Neural cell (in vitro differentiated cells): Measurements from ENCODE around the gene TXK. TPM values are rescaled to one million over a fixed set of nuclear protein-coding genes. Genes with fewer than 3 reads are reported as not detected.

ENCODE experiments used
- H2AFZ ChIP-seq: fragments of 200-600, 300-800 bp; sonication (generic), shearing (Covaris generic); 2 replicates; pipeline ENCODE4 v1.6.0; 2014; ENCODE audit warnings: low read depth, mild to moderate bottlenecking, antibody characterized with exemption, low read length, moderate library complexity
- H3F3A ChIP-seq: fragments of 200-600 bp; shearing (Covaris generic); 2 replicates; pipeline ENCODE4 v1.6.1; 2016; ENCODE audit warnings: mild to moderate bottlenecking, moderate library complexity, mixed read lengths, antibody characterized with exemption, low read length; ENCODE audit not compliant: insufficient read depth, poor library complexity, severe bottlenecking
- H3K27ac ChIP-seq: fragments of 200-600, 300-800 bp; sonication (generic), shearing (Covaris generic); 2 replicates; pipeline ENCODE4 v1.5.1; 2014; ENCODE audit warnings: mild to moderate bottlenecking, low read length, moderate library complexity
- H3K27me3 ChIP-seq: fragments of 300-800, 200-600 bp; sonication (generic), shearing (Covaris generic); 2 replicates; pipeline ENCODE4 v1.6.0; 2014; ENCODE audit warnings: mild to moderate bottlenecking, low read depth, low read length, moderate library complexity; ENCODE audit not compliant: insufficient read depth
- H3K36me3 ChIP-seq: fragments of 300-800, 200-600 bp; sonication (generic), shearing (Covaris generic); 2 replicates; pipeline ENCODE4 v1.5.1; 2014; ENCODE audit warnings: mild to moderate bottlenecking, antibody characterized with exemption, low read length, moderate library complexity; ENCODE audit not compliant: insufficient read depth
- H3K4me2 ChIP-seq: fragments of 300-800, 200-600 bp; sonication (generic), shearing (Covaris generic); 2 replicates; pipeline ENCODE4 v1.6.0; 2014; ENCODE audit warnings: mild to moderate bottlenecking, low read length
- H3K4me3 ChIP-seq: fragments of 300-800, 200-600 bp; sonication (generic), shearing (Covaris generic); 2 replicates; pipeline ENCODE4 v1.5.1; 2014; ENCODE audit warnings: mild to moderate bottlenecking, low read length, moderate library complexity
- H3K79me2 ChIP-seq: fragments of 200-600 bp; shearing (Covaris generic); replicated peaks from 2 replicates; pipeline ENCODE4 v1.6.0; 2014; ENCODE audit warnings: mild to moderate bottlenecking, low read length, moderate library complexity; ENCODE audit not compliant: insufficient read depth
- H3K9ac ChIP-seq: fragments of 300-800, 200-600 bp; sonication (generic), shearing (Covaris generic); 2 replicates; pipeline ENCODE4 v1.6.1; 2016; ENCODE audit warnings: mild to moderate bottlenecking, low read length, mixed read lengths
- H3K9me2 ChIP-seq: fragments of 200-600 bp; shearing (Covaris generic); 2 replicates; pipeline ENCODE4 v1.6.1; 2016; ENCODE audit warnings: mild to moderate bottlenecking, low read length, mixed read lengths; ENCODE audit not compliant: insufficient read depth
- H3K9me3 ChIP-seq: fragments of 200-600, 300-800 bp; sonication (generic), shearing (Covaris generic); 2 replicates; pipeline ENCODE4 v1.6.1; 2016; ENCODE audit warnings: mild to moderate bottlenecking, mixed run types, low read length, moderate library complexity, mixed read lengths
- H4K20me1 ChIP-seq: fragments of 200-600 bp; shearing (Covaris generic); 2 replicates; pipeline ENCODE4 v1.6.1; 2016; ENCODE audit warnings: mild to moderate bottlenecking, mixed run types; ENCODE audit not compliant: insufficient read depth
- EP300 ChIP-seq: fragments of 450-650 bp; conservative IDR thresholded peaks from 2 replicates; pipeline ENCODE4 v1.6.1; 2014; ENCODE audit warnings: antibody characterized with exemption, mild to moderate bottlenecking, moderate library complexity; ENCODE audit not compliant: poor library complexity, severe bottlenecking
- EZH2 ChIP-seq: fragments of 200-600, 300-800 bp; shearing (Covaris generic), sonication (generic); IDR thresholded peaks from 2 replicates; pipeline ENCODE4 v1.6.1; 2014; ENCODE audit warnings: antibody characterized with exemption, low read length, borderline replicate concordance, mild to moderate bottlenecking; ENCODE audit not compliant: insufficient read depth, poor library complexity, severe bottlenecking
- MXI1 ChIP-seq: fragments of 450-650 bp; conservative IDR thresholded peaks from 2 replicates; pipeline ENCODE4 v1.6.1; 2014; ENCODE audit warnings: antibody characterized with exemption, mild to moderate bottlenecking; ENCODE audit not compliant: poor library complexity, severe bottlenecking
- POLR2AphosphoS5 ChIP-seq: IDR thresholded peaks from 2 replicates; pipeline ENCODE4 v1.6.1; 2012
- RAD21 ChIP-seq: fragments of 450-650 bp; conservative IDR thresholded peaks from 2 replicates; pipeline ENCODE4 v1.6.1; 2014; ENCODE audit warnings: antibody characterized with exemption, mild to moderate bottlenecking, moderate library complexity
- SMC3 ChIP-seq: fragments of 450-650 bp; conservative IDR thresholded peaks from 2 replicates; pipeline ENCODE4 v1.6.1; 2014; ENCODE audit warnings: antibody characterized with exemption, mild to moderate bottlenecking, moderate library complexity; ENCODE audit not compliant: poor library complexity
- TAF1 ChIP-seq: IDR thresholded peaks from 2 replicates; pipeline ENCODE4 v1.6.1; 2012; ENCODE audit warnings: low read depth
- polyA plus RNA-seq: library from polyadenylated mRNA; depleted of rRNA; stranded (reverse); fragments of >200 nt; gene quantifications from 2 replicates; pipeline ENCODE4 v1.2.3, GENCODE V29; 2014
- TF ChIP-seq, protein P1 (sequence below): fragments of 450-650 bp; IDR thresholded peaks from 2 replicates; pipeline ENCODE4 v1.5.1; 2014; ENCODE audit warnings: antibody characterized with exemption, mild to moderate bottlenecking, moderate library complexity; ENCODE audit not compliant: poor library complexity, severe bottlenecking
- TF ChIP-seq, protein P2 (sequence below): IDR thresholded peaks from 2 replicates; pipeline ENCODE4 v1.6.1; 2012; ENCODE audit warnings: borderline replicate concordance

Gene TXK
- polyA plus RNA-seq, 1 donor from 2014 or later = not detected

GRCh38 chr4:48178931-48179330, 44.9 kb upstream of the TXK start:
- H3F3A ChIP-seq = no peaks in the 10 kb centered on the region
- no peaks in the 10 kb centered on the region for H3K9me3 ChIP-seq
- no peaks in the 10 kb centered on the region for H3K27me3 ChIP-seq
- no peak overlapping the region for H3K4me2 ChIP-seq
- H4K20me1 ChIP-seq = no peaks in the 10 kb centered on the region
- H3K4me3 ChIP-seq = no peak overlapping the region
- no peaks in the 10 kb centered on the region for H3K9me2 ChIP-seq
- H3K79me2 ChIP-seq = no peaks in the 10 kb centered on the region
- H2AFZ ChIP-seq = no peak overlapping the region
- H3K27ac ChIP-seq = no peak overlapping the region
- TF ChIP-seq, protein P1, sequence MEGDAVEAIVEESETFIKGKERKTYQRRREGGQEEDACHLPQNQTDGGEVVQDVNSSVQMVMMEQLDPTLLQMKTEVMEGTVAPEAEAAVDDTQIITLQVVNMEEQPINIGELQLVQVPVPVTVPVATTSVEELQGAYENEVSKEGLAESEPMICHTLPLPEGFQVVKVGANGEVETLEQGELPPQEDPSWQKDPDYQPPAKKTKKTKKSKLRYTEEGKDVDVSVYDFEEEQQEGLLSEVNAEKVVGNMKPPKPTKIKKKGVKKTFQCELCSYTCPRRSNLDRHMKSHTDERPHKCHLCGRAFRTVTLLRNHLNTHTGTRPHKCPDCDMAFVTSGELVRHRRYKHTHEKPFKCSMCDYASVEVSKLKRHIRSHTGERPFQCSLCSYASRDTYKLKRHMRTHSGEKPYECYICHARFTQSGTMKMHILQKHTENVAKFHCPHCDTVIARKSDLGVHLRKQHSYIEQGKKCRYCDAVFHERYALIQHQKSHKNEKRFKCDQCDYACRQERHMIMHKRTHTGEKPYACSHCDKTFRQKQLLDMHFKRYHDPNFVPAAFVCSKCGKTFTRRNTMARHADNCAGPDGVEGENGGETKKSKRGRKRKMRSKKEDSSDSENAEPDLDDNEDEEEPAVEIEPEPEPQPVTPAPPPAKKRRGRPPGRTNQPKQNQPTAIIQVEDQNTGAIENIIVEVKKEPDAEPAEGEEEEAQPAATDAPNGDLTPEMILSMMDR = no peak
- TF ChIP-seq EP300 (no peak), EZH2 (no peak), POLR2AphosphoS5 (no peak), SMC3 (no peak), RAD21 (no peak), MXI1 (no peak), TAF1 (no peak)
- TF ChIP-seq, protein P2, sequence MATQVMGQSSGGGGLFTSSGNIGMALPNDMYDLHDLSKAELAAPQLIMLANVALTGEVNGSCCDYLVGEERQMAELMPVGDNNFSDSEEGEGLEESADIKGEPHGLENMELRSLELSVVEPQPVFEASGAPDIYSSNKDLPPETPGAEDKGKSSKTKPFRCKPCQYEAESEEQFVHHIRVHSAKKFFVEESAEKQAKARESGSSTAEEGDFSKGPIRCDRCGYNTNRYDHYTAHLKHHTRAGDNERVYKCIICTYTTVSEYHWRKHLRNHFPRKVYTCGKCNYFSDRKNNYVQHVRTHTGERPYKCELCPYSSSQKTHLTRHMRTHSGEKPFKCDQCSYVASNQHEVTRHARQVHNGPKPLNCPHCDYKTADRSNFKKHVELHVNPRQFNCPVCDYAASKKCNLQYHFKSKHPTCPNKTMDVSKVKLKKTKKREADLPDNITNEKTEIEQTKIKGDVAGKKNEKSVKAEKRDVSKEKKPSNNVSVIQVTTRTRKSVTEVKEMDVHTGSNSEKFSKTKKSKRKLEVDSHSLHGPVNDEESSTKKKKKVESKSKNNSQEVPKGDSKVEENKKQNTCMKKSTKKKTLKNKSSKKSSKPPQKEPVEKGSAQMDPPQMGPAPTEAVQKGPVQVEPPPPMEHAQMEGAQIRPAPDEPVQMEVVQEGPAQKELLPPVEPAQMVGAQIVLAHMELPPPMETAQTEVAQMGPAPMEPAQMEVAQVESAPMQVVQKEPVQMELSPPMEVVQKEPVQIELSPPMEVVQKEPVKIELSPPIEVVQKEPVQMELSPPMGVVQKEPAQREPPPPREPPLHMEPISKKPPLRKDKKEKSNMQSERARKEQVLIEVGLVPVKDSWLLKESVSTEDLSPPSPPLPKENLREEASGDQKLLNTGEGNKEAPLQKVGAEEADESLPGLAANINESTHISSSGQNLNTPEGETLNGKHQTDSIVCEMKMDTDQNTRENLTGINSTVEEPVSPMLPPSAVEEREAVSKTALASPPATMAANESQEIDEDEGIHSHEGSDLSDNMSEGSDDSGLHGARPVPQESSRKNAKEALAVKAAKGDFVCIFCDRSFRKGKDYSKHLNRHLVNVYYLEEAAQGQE = no peak
- no peak overlapping the region for H3K9ac ChIP-seq
- H3K36me3 ChIP-seq = no peaks in the 10 kb centered on the region

GRCh38 chr4:48175806-48176205, 41.8 kb upstream of the TXK start:
- Histone ChIP-seq H2AFZ (no peak overlapping the region), H3K9me3 (no peaks in the 10 kb centered on the region), H3K36me3 (no peaks in the 10 kb centered on the region)

More at GRCh38 chr4:48175806-48176205, 41.8 kb upstream of the TXK start:
- Histone ChIP-seq H3K27me3 (no peaks in the 10 kb centered on the region), H3K79me2 (no peaks in the 10 kb centered on the region), H3K27ac (no peak overlapping the region), H4K20me1 (no peaks in the 10 kb centered on the region), H3K9me2 (no peaks in the 10 kb centered on the region), H3F3A (no peaks in the 10 kb centered on the region), H3K4me2 (no peak overlapping the region), H3K4me3 (no peak overlapping the region), H3K9ac (no peak overlapping the region)
- TF ChIP-seq SMC3 (no peak), POLR2AphosphoS5 (no peak), EP300 (no peak), MXI1 (no peak), TAF1 (no peak)
- TF ChIP-seq, protein P2 = no peak
- TF ChIP-seq, protein P1 = no peak
